ENCODE data around the gene HIVEP3.

Gene HIVEP3

GRCh38 chr1:41901551-41901950 is 17.2 kb downstream of the HIVEP3 start:
- TF ChIP-seq CTCF (IDR thresholded peaks at IDR 0.05; ENCODE audit: low read depth, low read length), result no peak
- DNase-seq (ENCODE audit: extremely low read depth, low read depth), result no peak

GRCh38 chr1:41900603-41901444 is 17.9 kb downstream of the HIVEP3 start:
- no peak for TF ChIP-seq CTCF (IDR thresholded peaks at IDR 0.05; ENCODE audit: low read depth, low read length)
- DNase-seq (ENCODE audit: extremely low read depth, low read depth), result no peak

GRCh38 chr1:41898191-41898713 is 20.5 kb downstream of the HIVEP3 start:
- no peak for TF ChIP-seq CTCF (IDR thresholded peaks at IDR 0.05; ENCODE audit: low read depth, low read length)
- no peak for DNase-seq (ENCODE audit: extremely low read depth, low read depth)

- no peak for DNase-seq (ENCODE audit: extremely low read depth, low read depth)
- TF ChIP-seq CTCF (IDR thresholded peaks at IDR 0.05; ENCODE audit: low read depth, low read length), result no peak
Observed at GRCh38 chr1:41895552-41895951, 23.2 kb downstream of the HIVEP3 start.

GRCh38 chr1:41894808-41895483 is 23.8 kb downstream of the HIVEP3 start:
- DNase-seq (ENCODE audit: extremely low read depth, low read depth), result no peak
- TF ChIP-seq CTCF (IDR thresholded peaks at IDR 0.05; ENCODE audit: low read depth, low read length), result no peak

- DNase-seq (ENCODE audit: extremely low read depth, low read depth), result no peak
- no peak for TF ChIP-seq CTCF (IDR thresholded peaks at IDR 0.05; ENCODE audit: low read depth, low read length)
Observed at GRCh38 chr1:41894101-41894807, 24.5 kb downstream of the HIVEP3 start.

Measured in AG09319 (cell line).